DMS 273 (cell line): ENCODE results near the gene RIN3.

Source experiments
- DNase-seq: peaks from one replicate; lab custom pipeline; 2025; ENCODE audit not compliant: unreplicated experiment; lab: John Stamatoyannopoulos, UW

The RIN3 gene, protein sequence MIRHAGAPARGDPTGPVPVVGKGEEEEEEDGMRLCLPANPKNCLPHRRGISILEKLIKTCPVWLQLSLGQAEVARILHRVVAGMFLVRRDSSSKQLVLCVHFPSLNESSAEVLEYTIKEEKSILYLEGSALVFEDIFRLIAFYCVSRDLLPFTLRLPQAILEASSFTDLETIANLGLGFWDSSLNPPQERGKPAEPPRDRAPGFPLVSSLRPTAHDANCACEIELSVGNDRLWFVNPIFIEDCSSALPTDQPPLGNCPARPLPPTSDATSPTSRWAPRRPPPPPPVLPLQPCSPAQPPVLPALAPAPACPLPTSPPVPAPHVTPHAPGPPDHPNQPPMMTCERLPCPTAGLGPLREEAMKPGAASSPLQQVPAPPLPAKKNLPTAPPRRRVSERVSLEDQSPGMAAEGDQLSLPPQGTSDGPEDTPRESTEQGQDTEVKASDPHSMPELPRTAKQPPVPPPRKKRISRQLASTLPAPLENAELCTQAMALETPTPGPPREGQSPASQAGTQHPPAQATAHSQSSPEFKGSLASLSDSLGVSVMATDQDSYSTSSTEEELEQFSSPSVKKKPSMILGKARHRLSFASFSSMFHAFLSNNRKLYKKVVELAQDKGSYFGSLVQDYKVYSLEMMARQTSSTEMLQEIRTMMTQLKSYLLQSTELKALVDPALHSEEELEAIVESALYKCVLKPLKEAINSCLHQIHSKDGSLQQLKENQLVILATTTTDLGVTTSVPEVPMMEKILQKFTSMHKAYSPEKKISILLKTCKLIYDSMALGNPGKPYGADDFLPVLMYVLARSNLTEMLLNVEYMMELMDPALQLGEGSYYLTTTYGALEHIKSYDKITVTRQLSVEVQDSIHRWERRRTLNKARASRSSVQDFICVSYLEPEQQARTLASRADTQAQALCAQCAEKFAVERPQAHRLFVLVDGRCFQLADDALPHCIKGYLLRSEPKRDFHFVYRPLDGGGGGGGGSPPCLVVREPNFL

DNA sequence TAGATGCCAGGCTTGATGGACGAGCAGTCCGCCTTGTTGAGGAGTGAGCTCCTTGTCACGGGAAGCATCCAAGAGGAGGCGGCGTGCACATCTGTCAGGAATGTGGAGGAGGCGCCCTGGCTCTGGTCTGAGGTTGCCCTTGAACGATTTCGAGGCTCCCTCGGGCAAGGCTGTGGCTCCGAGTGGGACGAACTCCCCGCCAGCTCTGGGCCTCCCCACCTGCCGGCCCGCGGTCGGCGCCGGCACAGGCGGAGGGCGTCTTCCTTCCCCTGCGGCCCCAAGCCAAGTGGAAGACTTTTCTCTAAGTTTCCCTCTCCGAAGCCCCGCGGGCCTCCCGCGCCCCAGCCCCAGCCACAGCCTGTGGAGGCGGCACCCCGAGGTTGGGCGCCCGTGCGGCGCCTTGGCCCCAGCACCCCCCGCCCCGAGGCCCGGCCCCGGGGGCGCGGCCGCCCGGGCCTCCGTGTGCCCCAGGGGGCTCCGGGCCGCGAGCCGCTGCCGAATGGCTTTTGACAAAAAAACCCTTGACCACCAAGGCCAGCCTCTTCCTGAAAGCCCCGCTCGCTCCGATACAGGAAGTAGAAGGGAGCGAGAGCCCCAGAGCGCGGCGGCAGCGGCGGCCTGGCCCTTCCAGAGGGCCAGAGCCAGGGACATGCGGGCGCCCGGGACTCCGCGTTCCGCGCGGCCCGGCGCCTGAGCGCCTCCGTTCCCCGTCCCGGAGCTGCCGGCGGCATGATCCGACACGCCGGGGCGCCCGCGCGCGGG, at the start of gene RIN3:
TSS of gene RIN3 (plus strand) at position 578 of the 762 bp plus-strand sequence. CDS start at position 730, 152 bp downstream.
- peak; percentile 79 for DNase-seq

DNA sequence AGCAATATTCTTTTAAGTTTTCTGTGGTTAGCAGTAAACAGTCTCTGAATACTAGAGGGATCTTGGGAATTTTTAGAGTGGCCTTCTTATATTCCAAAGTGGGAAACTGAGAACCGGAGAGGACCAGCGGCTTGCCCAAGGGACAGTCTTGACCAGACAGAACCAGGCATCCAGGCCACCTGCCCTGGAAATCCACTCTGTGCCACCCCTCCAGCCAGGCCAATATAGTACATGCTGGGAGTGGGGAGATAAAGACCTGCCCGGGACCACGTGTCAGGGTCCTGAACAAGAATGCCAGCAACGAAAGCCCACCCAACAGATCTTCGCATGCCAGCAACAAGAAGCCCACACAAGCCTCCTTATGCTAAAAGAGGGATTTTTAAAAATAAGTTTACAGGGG, 49.4 kb upstream of the RIN3 start:
- no peak for DNase-seq

DNA sequence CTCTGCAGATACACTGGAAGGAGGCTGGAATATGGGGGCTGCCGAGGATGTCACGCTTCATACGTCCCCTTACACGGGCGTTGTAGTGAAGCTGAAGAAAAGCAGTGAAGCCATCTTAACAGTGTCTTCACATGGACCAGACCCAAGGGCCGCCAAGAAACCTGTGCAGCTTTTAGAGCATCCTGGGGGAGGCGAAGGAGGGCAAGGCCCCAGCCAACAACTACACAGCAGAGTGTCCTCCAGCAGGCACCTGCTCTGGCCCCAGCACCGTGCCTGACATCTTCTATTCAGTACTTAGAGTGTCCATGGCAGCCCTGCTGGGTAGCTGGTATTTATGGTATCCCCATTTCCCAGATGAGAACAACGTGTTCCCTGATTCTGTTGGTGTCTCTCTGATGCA, 48.9 kb upstream of the RIN3 start:
- DNase-seq, result no peak

DNA sequence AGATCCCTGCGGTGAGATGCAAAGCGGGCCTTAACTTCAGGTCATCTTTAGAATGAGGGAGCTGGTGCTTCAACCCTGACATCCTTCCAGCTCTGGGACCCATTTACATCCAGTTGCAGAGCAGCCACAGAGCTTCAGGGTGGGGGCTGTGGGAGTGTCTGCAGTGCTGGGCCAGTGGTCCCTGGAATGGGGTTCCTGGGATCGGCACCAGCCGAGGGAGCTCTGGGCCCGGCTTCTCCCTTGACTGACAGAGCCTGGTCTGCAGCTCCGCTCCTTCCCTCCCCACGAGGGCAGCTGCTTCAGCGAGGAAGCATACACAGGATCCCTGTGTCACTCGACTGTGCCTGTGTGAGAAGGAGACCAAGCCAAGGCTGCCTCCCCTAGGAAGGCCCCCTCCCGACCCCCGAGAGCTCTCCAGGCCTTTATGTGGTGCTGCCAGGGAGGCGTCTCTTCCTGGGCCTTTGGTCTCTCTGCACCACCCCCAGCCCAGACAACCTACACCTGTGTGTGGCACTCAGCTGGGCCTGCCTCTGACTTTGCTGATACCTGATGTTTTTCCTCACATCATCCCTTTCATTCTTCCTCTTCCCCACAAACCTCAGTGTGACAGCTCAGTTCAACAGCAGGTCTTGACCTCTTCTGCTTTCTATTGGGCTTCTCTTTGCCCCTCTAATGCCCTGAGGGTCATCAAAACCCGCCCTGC, 48.1 kb upstream of the RIN3 start:
- no peak for DNase-seq

DNA sequence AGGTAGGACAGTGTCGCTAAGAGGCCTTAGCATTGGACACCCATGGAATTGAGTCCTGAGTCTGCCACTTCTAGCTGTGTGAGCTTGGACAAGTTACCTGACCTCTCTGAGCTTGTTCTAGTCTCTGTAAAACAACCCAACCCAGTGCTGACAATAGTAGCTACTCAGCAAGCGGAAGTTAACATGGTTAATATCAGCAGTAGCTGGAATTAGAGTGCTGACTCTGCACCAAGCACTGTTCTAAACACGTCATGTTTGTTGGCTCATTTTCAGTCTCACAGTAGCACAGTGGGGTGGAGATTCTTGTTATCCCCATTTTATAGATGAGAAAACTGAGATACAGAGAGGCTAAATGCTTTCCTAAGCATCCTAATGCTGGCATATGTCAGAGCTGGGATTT, 47.5 kb upstream of the RIN3 start:
- no peak for DNase-seq

DNA sequence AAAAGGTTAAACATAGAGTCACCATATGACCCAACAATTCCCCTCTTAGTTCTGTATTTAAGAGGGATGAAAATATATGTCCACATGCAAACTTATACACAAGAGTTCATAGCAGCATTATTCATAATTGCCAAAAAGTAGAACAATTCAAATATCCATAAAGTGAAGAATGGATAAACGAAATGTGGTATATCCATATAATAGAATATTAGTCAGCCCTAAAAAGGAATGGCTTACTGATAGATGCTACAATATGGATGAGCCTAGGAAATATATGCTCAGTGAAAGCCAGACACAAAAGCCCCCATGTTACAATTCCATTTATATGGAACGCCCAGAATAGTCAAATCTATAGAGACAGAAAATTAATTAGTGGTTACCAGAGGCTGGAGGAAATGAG, 44.1 kb upstream of the RIN3 start:
- DNase-seq, result no peak

DNA sequence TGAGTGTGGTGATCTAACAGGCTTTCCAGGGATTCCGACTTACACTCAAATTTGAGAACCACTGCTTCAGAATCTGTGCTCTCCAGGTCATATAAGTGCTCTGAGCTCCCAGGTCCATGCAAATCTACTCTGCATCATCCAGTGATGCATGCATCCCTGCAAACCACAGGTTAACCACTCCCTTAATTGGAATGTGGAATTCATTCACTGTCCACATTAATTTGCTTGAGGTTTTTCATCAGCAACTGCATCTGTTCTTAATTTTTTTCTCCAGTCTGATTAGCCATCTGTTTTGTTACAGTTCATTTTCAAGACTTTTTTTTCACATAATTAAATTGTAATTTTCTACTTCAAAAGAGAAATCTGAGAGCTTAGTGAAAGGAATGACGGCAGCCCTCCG, 43.4 kb upstream of the RIN3 start:
- DNase-seq, result peak; percentile 20

DNA sequence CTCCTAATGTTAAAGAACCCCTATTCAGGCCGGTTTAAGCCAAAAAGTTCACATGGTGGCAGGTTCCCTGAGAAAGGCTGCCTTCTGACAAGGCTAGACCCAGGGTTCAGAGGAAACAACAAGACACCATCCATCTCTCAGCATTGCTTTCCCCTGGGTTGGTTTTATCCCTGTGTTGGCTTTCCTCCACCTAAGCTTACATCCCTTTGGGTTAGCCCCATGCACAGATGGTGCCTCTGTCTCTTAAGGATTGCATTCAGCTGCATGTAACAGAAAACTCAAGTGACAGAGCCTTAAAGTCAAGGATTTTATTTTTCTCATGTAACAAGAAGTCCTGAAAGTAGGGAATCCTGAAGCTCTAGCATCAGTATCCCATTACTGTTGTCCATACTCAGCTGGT, 42.8 kb upstream of the RIN3 start:
- DNase-seq, result peak; percentile 71

DNA sequence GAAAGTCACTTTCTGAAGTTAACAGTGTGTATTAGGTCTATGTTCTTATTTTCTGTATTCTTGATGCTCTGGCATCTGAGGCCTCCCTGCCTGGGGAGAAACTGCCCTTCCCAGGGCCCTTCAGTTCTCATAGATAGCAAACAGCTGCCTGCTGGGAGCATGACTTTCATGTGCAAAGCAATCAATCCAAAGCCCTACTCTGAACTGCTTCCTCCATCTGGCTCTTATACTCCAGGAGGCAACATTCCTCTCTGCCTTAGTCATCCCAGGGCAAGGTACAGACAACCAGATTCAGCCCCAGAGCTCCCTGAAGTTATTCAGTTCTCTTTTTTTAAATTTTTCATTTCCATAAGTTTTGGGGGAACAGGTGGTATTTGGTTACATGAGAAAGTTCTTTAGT, 41.7 kb upstream of the RIN3 start:
- peak; percentile 83 for DNase-seq

DNA sequence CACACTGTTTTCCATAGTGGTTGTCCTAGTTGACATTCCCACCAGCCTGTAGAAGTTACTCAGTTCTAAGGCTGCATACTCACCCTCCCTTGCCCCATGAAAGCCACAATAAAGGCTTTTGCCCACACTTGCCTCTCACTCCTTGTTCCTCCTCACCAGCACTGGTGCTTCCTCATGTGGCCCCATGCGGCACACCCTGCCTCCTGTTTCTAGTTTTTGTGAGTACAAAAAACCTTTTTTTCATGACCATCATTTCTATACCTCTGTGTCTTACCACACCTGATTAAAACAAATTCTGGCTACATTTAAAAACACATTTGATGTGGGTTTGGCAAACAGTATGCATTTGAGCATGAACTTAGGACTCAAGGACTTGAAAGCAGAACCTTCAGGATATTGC, 40.7 kb upstream of the RIN3 start:
- DNase-seq, result no peak

DNA sequence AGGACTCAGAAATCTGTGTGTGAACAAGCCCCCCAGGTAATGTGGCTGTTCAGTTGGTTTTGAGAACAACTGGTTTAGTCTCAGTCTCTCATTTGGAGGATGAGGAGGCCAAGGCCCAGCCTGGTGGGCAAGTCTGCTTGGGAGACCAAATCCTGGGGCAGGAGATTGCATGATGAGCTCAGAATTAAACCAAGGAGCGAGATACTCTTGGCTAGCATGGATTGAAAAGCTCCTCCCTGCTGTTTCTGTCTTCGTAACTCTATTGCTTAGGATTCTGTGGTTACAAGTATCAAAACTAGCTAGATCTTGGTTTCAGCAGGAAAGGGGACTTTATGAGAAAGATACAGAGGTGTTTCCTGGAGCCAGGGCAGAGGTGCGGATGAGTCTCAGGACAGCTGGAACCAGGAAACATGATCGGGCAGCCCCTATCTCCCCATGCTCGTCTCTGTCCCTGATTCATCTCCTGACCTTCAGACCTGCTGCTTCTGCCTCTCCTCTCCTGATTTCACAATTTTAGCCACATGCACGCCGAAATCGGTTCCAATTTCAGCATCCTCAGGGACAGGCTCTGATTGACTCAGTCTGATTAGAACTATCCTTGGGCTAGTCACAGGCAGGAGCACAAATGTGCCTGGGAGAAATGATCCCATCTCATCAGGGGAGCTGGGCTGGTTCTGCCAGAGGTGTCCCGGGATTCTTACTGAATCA, 40.2 kb upstream of the RIN3 start:
- DNase-seq, result no peak

DNA sequence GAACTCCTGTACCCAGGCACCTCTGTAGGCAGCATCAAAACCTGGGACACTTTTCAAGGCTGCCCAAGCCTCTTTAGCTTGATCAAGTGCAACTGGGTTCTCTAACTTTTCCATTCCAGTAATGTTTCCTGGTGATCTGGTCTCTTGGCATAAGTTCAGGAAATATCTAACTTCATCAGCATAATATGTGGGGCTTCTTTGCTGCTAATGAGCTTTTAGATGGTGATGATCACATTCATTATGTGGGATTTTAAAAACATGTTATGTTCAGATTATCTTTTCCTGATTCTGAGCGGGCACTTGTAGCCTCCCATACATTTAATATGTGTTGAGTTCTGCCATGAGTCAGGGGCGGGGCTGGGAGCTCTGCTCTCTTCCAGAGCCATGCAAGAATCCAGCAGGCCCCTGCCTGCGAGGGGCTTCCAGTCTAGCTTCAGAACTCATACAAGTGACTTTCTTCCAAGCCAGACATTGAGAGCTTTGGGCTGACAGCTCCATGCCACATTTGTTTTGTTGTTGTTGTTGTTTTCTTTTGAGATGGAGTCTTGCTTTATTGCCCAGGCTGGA, 39.5 kb upstream of the RIN3 start:
- no peak for DNase-seq

DNA sequence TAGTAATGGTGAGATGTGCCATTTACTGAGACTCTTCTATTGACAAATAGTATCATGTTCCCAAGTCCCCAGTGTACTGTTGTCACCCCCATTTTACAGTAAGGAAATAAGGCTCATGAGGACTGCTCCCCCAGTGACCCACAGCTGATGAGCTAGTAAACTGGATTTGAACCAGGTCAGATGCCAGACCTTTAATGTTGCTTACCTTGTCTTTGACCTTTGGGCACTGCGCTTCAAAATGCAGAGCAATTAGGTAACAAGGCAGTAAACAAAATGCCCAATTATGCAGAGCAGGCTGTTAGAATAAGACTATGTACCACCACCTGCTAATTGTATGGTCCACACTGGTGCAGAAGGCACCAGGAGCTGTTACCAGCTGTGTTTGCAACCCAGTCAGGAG, 38.5 kb upstream of the RIN3 start:
- DNase-seq, result no peak

DNA sequence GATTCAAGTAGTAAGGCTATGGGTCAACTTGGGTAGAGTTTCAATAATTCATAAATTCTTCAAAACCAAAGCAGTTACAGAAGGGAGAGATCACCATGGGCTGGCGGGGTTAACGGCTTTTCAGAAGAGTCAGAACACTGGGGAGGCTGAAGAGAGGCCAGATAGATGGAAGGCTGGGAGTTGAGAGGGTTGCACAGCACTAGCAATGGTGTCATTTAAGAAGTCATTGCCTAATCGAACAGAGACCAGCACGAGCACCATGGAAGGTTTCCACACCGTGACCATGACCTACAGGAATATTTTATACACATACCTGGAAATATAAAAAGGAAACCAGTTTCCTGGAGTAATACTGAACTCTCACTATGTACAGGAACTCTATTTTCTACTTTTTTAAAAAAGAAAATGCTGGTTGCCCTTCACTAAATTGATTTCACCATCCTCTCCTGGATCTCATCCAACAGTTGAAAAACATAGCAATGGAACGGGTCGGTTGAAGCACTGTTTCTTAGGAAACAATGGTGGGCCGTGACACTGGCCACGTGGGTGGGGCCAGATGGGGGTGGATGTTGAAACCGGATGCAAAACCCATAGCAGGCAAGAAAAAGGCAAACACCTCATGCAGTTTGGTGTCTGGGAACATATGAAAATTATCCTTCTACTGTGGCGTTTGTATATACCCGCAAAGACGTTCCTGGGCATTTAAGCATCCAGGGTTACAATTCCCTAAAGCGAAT, 38.0 kb upstream of the RIN3 start:
- DNase-seq, result no peak

DNA sequence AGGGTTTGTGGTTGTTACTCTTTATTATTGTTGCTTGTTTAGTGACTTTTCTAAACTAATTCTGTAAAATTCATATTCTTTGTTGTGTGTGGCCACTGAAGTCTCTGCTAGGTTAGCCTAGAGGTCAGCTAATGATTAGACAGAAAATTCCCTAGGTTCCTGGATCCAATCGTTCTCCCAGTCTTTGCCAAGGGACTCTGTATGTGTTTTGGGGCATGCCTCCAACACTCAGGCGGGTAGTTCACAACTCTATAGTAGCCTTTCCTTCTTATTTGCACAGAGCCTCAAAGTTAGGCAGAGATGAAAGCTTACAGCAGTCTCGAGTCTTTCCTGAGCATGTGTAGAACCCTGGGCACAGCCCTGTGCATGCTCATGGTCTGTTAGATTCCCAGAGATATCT, 32.7 kb upstream of the RIN3 start:
- no peak for DNase-seq

DNA sequence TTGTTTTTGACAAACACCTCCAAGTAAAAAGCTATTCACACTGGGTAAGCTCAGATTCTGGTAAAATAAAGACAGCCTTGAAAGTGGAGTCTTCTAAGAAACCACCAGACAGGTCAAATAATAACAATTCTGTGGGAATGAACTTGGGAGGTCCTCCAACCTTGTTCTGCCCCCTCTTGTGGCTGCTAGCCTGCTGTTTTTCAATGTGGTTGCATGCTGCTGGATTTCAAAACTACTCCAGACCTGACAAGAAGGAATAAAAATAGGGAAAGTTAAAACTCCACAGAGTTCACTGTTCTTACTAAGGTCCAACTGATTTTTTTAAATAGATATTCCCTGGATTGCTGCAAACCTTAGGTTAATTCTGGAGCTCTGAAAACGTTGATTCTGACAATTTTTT, 32.2 kb upstream of the RIN3 start:
- no peak for DNase-seq

DNA sequence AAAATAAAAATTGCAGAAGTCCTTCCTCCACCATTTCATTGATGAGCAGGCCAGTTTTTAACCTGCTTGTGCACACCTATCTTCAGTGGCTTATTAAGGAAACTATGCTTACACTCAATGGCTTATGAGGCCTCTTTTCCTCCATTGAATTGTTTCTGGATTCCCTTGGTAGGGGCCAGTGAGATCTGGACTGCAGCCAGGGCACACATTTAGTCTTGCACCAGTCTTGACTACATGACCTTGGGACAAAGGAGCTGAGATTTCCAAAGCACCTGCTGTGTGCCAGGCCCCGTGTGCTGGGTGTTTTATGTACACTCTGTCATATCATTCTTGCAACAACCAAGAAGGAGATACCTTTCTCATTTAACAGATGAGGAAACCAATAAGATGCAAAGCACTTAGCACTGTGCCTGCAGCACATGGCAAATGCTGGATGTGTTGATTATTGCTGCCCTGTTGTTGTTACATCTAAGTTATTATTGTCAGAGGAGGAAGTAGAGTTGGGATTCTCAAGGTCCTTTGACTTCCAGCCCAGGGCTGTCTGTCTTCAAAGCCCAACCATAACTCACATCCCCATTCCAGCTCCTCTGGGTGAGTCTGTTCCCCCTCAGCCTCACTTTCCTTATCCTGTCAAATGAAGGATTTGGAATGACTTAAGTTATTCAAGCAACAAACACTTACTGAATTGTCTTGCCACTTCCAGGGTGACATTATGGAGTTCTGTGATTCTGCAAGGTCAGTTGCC, 31.6 kb upstream of the RIN3 start:
- DNase-seq, result no peak

DNA sequence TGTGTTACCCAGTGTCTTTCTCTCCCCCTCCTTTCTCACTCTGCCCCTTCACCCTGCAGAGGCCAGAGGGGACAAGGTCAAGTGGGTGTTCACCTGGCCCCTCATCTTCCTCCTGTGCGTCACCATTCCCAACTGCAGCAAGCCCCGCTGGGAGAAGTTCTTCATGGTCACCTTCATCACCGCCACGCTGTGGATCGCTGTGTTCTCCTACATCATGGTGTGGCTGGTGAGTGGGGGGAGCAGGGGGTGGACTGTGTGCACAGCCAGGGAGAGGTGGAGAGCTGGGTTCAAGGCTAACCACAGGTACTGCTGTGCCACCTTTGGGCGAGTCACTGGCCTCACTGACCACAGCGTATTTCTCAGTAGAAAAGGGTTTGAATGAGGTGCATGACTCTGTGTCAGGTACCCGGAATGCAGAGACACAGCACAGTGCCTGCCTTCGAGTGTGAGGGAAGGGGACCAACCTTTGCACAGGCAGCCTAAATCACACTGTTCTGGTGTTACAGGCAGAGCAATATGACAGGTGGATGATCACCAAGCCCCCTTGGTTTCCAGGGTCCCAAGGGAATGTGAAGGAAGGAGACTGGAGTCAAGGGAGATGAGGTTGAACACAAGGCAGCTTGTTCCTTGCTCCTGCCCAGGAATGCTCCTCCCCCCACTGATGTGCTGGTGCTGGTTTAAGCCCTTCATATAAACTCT, 30.8 kb upstream of the RIN3 start:
- DNase-seq, result no peak
